HG02981 (cell line): Measurements from ENCODE around the gene CROCC.
"Not testable (repeated sequence)": the region's sequence is repeated elsewhere in the genome, so short reads cannot be mapped to it uniquely, and the experiment has no call there.

Source experiments
- ATAC-seq: cut with Tn5 transposase; IDR thresholded peaks from one replicate; pipeline ENCODE4 v1.9.1; 2021; ENCODE audit warnings: mild to moderate bottlenecking, moderate library complexity; ENCODE audit not compliant: unreplicated experiment

Gene CROCC, protein sequence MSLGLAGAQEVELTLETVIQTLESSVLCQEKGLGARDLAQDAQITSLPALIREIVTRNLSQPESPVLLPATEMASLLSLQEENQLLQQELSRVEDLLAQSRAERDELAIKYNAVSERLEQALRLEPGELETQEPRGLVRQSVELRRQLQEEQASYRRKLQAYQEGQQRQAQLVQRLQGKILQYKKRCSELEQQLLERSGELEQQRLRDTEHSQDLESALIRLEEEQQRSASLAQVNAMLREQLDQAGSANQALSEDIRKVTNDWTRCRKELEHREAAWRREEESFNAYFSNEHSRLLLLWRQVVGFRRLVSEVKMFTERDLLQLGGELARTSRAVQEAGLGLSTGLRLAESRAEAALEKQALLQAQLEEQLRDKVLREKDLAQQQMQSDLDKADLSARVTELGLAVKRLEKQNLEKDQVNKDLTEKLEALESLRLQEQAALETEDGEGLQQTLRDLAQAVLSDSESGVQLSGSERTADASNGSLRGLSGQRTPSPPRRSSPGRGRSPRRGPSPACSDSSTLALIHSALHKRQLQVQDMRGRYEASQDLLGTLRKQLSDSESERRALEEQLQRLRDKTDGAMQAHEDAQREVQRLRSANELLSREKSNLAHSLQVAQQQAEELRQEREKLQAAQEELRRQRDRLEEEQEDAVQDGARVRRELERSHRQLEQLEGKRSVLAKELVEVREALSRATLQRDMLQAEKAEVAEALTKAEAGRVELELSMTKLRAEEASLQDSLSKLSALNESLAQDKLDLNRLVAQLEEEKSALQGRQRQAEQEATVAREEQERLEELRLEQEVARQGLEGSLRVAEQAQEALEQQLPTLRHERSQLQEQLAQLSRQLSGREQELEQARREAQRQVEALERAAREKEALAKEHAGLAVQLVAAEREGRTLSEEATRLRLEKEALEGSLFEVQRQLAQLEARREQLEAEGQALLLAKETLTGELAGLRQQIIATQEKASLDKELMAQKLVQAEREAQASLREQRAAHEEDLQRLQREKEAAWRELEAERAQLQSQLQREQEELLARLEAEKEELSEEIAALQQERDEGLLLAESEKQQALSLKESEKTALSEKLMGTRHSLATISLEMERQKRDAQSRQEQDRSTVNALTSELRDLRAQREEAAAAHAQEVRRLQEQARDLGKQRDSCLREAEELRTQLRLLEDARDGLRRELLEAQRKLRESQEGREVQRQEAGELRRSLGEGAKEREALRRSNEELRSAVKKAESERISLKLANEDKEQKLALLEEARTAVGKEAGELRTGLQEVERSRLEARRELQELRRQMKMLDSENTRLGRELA (N-terminal part only)

DNA sequence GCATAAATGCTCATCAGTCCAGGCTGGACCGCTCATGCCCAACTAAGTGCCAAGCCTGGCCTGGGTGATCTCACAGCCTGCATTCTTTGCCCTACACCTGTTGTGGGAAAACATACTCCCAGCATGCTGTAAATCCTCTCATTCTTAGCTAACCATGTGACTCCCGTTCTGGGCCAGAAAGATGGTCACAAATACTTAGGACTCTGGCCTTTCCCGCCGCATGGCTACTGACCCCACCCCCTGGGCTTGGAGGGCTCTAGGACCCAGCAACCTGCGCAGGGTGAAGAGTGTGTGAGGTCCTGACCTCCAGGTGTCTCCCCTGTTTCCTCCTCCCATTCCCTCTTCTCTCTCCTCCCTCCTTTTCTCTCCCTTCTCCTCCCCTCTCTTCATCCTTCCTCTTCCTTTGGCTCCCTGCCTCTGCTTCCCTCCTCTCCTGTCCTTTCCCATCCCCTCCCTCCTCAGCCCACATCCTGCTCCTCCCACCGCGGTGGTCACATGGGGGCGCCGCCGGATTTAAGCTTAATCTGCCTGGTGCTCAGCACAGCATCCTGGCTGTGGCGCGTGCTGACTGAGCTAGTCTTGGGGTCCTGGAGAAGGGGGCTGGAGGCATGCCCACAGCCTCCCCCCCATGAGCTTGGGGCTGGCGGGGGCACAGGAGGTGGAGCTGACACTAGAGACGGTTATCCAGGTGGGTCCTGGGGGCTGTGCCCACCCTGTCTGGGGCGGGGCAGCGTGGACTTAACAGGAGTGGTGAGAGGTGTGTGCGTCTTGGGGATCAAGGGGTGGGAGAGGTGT lies at the start of gene CROCC:
Gene CROCC, plus strand, starts transcription at position 541 of the 795 bp plus-strand sequence. Its CDS starts 88 bp downstream, at position 629.
- ATAC-seq = no peak

DNA sequence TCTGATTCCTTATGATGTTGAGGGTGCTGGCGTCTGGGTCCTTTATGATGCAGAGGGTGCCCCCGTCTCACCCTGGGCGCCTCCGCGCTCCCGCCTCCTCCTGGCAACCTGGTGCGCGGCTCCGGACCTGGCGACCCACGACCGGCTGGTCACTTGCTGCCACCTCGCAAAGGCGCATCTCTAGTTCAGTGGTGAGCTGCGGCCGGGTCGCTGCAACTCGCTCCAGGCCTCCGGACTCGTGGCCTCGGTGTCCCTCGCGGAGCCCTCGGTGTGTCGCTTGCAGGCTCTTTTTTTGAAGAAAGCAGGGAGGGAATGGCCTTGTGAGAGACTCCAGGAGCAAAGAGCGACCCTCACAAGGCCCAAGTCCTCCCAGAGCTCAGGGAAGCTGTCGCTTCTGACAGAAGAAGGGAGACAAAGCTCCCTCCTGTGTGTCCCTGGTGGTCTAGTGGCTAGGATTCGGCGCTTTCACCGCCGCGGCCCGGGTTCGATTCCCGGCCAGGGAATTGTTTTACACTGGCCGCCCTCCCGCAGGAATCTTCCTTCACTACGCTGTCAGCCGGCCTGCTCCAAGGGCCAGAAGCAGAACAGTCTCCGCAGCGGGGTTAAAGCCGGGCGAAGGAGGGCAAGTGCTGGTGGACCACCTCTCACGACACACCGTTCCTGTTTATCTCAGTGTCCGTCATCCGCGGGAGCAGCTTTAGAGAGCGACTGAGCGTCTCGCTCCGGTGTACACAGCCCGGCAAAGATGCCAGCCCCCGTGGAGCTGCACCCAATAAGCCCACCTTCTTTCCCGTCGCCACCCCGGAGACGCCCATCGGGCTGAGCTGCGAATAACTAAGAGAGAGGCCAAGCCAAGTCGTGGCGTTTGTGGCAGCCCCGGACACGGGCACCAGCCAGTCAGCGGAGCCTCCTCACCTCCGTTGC lies 49.3 kb upstream of the CROCC start:
- ATAC-seq = not testable (repeated sequence)

DNA sequence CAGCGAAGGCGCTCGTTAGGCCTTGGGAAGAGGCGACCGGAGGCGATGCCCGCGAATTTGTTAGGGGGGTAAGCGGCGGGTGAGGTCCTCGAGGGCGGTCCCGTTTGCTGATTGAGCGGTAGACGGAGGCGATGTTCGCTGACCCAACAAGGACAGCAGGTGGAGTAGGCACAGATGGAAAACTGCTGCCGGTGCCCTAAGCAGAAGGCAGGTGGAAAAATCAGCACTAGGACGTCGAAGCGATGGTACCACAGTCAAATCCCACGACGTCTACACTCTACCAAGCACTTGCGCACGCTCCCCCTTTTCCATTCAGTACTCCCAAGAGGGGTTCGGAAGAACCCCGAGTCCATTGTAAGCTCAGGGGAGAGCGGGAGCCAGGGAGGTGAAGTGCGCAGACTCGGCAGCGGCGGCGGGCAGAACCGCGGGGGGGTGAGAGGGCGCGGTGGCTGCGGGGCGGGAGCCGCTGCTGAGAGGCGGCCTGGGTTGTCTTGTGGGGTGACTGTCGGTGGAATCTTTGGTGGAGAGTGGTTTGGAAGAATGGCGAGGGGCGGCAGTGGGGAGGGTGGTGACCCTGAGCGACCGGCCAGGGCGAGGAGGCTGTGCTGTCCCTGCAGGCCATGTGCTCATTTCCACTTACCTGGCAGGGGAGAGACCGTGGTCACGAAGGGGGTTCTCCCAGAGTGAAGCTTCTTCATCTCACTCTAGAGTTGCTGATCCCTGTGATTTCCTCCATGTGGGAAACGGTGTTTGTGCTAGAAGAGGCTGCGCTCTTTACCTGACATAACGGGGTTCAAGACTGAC lies 48.5 kb upstream of the CROCC start:
- ATAC-seq = not testable (repeated sequence)

DNA sequence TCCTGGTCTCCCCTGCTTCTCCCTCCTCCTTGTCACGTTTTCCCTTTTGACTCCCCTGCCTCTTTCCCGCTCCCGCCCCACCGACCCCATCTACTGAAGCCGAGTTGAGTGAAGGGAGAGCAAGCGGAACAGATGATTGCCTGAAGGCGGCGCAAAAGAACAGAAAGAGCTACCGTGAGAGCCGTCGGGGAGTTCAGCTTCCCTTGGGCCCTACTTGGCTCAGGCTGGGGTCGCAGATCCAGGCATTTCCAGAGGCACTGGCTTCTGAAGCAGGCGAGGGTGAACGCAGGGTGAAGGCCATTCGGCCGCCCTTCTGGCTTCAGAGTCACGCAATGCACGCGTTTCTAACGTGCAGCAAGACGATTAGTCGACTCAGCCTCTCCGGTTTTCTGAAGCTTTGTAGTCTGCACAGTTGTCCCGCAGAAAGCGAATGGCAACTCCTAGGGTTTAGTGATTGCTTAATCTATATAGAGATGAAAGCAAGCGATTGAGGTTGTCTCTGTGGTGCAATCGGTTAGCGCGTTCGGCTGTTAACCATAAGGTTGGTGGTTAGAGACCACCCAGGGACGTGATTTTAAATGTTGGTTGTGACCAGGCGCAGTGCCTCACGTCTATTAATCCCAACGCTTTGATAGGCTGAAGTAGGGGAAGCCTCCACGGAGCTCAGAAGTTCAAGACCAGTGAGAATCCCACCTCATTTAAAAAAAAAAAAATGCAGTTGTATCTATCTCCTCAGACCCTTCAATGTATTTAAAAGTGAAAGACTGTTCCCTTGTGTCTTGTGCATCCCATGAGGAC lies 46.6 kb upstream of the CROCC start:
- not testable (repeated sequence) for ATAC-seq

DNA sequence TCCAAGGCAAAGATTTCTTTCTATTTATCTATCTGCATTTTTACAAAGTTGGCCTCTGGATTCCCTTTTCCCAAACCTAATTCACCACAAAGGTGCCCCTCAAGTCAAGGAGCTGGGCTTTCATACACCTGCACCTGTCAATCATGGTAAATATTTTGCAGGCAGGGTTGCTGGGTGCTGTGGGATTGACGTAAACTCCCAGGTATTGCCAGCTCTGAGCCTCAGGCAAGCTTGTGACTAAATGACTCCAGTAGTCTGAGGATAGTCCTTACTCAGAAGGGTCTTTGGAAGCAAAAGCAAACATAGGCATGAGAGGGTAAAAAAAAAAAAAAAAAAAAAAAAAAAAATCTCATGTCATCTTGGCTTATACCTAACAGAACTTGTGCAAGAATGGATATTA lies 40.0 kb upstream of the CROCC start:
- not testable (repeated sequence) for ATAC-seq

DNA sequence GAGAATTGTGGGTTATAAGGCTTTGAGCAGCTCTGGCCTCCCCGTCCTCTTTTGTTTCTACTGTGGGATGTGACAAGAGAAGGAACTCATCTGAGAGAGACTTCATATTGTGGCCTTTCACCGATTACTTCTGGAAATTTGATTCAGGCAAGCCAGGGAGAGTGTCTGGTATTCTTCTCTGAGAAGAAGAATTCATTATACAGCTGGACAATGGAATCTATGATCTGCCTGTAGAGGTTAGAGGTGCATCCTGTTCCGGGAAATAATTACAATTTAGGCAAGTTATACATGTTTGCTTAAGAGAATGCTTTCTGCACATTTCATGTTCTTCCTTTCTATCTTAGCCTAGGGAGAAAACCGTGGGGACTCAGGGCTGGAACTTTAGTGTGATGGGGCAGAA lies 38.7 kb upstream of the CROCC start:
- no peak for ATAC-seq

DNA sequence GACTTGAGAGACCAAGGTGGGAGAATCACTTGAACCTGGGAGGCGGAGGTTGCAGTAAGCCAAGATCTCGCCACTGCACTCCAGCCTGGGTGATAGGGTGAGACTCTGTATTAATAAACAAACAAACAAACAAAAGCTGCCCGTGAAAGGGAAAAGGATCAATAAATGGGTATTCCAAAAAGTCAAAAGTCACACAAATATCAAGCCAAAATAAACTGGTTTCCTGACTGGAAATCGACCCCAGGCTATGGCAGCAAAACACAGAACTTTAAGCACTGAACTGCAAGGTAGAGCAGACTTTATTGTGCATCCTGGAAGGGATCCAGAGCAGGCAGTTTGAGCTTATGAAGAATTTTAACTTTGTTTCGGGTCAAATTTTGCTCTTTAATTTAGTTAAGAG lies 37.2 kb upstream of the CROCC start:
- ATAC-seq = not testable (repeated sequence)

DNA sequence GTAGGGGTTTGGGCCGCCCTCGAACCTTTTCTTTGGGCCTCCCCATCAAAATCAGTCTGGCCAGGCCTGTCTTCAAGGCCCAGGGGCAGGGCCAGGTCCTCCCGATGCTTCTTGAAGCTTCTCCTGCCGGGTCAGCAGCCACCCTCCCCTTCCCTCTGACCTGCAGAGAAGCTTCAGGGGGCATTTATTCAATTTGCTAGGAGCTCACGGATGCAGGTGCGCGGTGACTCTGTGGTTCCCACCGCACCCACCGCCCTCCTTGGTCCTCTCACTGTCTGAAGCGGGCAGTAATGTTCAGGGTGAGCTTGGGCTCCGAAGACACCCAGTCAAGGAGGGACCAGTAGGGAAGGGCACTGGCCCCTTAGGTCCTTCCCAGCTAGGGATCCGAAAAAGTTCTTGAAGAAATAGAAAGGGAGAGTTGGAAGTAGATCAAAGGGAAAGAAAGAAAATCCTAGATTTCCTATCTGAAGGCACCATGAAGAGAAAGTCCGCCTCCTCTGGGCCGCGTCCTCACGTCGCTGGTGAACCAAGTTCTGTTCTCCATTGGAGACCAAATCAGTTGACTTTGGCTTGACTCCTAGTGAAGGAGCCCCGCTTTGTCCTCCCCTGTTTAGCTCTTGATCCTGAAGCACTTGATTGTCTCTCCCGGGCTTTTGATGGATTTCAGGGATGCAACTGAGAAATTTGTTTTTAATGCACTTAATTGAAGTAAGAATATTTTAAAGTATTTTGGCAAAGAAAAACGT lies 34.7 kb upstream of the CROCC start:
- ATAC-seq = no peak

DNA sequence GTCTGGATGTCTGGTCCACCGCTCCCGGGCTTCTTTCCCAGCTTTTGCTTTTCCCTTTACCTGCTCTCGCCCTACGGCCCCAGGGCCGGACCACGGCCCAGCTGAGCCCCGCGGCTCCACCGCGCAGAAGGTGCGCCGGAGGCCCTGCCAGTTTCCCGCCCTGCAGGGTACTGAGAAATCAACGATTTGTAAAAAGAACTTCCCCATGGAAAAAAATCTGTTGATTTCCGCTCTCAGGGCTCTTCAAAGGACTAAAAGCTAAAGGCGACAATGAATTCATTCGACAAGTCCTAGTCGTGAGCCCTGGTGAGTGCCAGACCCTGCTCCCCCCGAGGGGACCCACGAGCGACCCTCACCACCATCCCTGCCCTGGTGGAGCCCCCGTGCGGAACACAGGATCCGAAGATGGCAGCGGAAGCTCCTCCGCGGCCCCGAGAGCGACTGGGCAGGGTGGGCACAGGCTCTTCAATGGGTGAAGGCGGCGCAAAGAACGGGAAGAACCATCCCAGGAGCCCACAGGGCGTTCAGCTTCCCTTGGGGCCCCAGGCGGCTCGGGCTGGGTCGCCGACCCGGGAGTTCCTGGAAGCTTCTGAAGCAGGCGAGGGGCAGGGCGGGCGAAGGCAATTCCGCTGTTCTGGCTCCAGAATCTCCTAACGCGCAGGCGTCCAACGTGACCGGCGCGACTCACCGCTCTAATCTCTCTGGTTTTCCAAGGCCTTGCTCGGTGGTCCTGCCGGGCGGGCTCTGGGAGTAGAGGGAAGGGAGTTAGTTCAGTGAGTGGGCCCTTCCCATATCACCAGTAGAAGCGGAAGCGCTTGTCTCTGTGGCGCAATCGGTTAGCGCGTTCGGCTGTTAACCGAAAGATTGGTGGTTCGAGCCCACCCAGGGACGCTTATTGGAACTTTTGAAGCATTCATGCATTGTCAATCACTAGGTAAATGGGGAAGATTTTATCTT lies 32.6 kb upstream of the CROCC start:
- ATAC-seq = no peak

DNA sequence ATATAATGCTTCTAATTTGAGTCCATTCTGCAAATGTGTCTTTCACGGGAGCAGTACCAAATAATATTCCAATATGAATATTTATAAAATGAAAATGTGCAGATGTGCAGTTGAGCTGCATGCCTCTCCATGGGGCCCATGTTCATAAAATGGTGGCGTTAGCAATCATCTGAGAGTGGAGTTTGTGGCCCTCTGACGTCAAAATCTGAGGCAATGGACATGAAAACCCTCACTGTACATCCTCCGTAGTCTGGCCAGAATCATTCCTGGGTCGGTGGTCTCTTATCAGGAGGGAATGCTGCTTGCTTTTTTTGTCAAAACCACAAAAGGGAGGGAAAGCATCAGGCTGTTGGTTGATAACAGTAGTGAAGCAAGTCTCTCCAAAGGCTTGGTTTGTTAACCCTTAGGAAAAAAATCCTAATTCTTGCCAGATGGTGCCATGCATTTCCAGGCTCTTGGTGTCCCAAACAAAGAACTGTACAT lies 31.2 kb upstream of the CROCC start:
- ATAC-seq = not testable (repeated sequence)

DNA sequence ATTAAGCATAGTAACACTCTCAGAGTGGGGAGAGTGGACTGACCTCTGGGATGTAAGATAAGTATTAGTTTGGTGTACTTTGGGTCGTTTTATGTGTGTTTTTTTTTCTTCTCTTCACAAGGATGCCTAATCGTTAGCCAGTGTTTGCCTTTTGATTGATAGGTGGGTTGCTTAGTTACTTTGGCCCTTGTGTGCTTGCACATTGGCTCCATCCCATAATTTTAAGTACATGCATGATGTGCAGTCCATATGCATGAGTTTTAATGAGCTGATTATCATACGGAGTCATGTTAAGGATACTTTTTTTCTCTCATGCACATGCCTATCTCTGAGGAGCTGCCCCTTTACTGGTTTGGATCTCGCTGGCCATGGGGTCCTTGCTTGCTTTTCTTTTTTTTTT lies 30.7 kb upstream of the CROCC start:
- ATAC-seq = not testable (repeated sequence)

DNA sequence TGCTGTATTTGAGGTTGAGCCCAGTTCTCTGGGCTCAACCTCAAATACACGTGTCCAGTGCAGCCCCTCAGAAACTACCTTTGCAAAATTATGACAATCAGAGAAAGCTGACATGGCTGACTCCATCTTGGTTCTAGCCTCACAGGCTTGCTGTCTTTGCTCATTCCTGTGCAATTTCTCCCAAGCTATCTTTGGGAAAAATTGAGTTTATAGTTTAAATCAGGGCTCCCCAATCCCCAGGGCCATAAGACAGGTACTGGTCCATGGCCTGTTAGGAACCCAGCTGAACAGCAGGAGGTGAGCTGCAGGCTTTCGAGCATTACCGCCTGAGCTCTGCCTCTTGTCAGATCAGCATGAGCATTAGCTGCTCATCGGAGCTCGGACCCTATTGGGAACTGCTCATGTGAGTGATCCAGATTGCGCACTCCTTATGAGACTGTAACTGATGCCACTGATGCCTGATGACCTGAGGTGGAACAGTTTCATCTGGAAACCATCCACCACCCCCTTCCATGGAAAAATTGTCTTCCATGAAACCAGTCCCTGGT lies 28.7 kb upstream of the CROCC start:
- ATAC-seq = not testable (repeated sequence)

DNA sequence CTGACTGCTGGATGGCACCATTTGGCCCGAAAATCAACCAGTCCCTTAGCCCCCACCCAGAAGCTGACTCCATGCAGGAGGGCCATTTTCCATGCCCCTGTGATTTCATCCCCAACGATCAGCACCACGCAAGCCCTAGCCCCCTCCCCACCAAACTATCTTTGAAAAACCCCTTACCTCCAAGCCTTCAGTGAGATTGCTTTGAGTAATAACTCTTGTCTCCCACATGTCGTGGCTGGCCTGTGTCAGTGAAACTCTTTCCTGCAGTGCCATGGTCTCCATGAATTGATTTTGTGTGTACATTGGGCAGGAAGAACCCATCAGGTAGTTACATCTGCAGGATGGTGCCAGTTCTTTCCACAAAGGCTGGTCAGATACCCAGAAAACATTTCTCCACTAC lies 27.9 kb upstream of the CROCC start:
- ATAC-seq = not testable (repeated sequence)

DNA sequence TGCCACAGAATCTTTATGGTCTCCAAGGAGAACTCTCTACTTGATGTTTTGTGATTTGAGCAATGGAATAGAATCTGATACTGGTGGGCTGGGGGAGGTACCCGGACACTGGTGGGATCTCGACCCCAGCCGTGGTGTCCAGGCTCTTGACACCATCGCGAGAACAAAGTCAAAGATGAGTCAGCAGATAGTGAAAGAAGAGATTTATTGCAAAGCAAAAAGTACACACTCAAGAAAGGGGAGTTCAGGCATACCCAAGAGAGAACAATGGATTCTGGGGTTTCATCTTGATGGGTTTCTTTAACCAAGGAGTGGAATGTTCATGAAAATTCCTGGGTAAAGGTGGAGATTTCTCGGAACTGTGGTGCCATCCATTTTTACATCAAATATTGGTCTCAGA lies 27.4 kb upstream of the CROCC start:
- ATAC-seq = not testable (repeated sequence)

DNA sequence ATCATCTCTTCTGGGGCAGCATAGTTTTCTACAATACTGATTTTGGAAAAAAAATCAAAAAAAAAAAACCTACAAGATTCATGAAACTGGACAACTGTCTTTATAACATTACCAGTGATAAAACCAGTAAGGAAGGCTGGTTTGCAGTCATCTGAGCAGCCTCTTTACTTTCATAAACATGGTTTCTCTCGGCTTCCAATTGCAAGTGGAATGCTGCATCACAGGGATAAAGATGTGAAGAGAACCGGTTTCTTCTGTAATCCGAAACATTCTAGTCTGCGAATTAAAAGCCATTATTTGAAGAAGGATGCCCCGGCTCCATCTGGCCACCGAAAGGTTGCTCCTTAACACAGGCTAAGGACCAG lies 26.5 kb upstream of the CROCC start:
- ATAC-seq = not testable (repeated sequence)
